HG03439 (cell line): ENCODE measurements around the gene BPHL.
"Not testable (repeated sequence)": the region's sequence is repeated elsewhere in the genome, so short reads cannot be mapped to it uniquely, and the experiment has no call there.

Experiments
- ATAC-seq: cut with Tn5 transposase; IDR thresholded peaks from one replicate; pipeline ENCODE4 v1.9.1; 2021; ENCODE audit warnings: mild to moderate bottlenecking, moderate library complexity; ENCODE audit not compliant: unreplicated experiment

The BPHL gene

DNA sequence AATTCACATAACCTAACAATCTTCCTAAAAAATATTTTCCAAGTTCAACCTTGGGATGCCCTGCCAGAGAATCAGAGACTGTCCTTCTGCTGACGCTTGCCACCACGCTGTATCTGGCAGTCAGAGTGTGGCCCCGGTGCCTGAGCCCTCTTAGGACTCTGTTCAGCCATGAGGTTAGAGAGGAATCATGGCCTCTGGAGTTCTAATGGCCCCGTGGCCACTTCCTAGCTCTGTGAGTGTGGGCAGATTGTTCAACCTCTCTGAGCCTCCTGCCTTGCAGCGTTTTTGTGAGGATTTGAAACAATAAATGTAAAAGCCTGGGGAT lies 2.2 kb downstream of the BPHL start:
- ATAC-seq: no peak

GRCh38 chr6:3122823-3123182 lies 4.3 kb downstream of the BPHL start:
- ATAC-seq: no peak

- no peak for ATAC-seq
These were observed 6.2 kb downstream of the BPHL start for GRCh38 chr6:3124667-3125066.

GRCh38 chr6:3125815-3126214 lies 7.3 kb downstream of the BPHL start:
- no peak for ATAC-seq

DNA sequence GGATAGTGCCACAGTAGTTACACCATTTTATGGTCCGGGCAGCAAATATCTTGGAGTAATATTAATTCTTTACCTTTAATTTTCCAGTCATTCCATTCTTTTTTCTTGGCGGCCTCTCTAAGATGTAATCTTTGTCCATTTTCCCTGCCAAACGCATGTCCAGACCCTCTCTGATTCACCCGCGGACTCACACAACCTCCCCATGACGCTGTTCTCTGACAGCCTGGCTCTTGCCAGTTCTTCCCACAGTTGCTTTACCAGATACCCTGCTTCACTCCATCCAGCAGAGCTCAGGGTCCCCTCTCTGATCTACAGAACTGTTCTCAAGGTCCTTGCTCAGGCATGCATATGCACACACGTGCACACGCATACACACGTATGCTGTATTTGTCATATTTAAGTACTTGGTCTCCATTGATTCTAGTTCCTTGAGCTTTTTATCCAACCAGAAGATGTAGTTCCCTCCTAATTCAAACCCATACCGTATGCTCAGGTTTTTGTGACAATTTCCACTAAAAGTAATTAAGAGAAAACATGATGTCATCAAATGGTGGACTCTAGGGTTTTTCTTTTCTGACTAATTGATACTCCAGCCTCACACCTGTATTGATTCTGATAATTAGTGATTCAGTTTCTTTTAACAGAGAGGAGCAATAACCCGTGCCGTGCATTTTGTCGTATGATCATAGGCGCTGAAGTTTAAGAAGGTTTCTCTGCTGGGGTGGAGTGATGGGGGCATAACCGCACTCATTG lies 10.0 kb downstream of the BPHL start:
- ATAC-seq: no peak

DNA sequence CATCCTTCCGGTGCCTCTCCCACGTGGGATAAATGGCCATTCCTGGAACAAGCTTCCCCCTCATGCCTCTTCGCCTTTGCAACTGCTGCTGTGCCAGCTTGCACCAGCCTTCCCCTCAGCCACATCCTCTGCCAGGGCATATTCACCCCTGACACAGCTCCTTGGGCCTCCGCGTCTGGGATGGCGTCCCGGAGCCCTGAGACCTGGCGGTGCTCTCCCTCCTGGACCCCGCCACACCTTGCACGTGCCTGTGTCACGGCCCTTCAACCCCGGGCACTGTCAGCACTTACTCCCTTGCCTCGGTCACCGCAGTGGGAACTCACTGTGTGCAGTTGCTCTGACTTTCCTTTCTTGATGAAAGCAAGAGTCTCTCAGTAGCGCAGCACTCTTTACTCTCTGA lies 13.2 kb downstream of the BPHL start:
- no peak for ATAC-seq

DNA sequence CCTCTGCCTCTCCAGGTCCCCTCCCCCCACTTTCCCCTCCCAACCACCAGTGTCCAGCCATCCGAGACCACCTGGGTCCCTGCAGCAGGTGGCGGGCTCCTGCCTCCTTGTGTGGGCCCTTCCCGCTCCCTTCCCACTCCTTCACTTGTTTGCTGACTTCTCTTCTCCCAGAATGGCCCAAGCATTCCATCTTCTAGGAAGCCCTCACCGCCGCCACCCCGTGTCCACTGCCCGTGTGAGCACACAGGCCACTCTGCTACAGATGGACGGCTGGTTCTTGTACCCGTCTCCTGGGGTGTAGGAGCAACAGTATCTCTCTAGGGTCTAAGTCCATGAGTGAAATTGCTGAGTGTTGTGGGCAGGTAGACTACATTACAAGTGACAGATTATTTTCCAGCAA lies 15.0 kb downstream of the BPHL start:
- ATAC-seq: no peak

DNA sequence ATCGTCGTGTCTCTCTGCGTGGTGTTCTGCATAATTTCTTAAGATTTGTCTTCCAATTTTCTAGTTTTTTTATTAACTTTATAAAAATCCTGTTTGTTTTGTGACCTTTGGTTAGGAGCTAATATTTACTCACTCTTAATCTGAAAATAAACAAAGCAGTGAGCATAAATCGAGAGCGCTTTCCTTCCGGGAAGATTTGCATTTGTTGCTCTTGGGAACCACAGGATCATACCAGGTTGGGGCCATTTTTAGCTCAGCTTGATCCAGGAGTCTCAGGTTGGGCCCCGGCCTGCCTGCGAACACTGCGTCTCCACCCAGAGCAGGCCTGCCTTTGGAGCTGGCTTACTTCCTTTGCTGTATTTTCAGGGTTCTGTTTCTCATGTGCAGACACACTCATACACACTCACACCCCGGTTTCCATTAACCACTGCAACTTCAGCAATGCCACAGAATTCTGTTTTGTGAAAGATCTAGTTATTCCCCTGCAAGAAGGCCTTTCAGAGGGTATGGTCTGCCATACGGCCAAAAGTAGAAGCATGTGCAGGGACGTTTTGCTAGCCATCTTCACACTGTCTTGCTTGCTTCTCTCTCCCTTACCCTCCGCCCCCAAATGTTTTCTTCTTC lies 17.3 kb downstream of the BPHL start:
- ATAC-seq: no peak

GRCh38 chr6:3136292-3137011 lies 17.9 kb downstream of the BPHL start:
- no peak for ATAC-seq

GRCh38 chr6:3137057-3137777 lies 18.7 kb downstream of the BPHL start:
- no peak for ATAC-seq

DNA sequence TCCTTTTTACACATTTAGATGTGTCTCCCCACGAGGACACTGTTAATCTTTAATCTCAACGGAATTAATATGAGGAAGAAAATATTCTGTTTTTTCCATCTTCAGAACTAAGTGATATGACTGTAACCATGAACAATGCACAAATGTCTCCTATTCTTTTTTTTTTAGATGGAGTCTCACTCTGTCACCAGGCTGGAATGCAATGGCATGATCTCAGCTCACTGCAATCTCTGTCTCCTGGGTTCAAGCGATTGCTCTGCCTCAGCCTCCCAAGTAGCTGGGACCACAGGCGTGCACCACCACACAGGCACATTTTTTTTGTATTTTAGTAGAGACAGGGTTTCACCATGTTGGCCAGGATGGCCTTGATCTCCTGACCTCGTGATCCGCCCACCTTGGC lies 19.4 kb downstream of the BPHL start:
- ATAC-seq: not testable (repeated sequence)

GRCh38 chr6:3138341-3138740 lies 19.8 kb downstream of the BPHL start:
- ATAC-seq: no peak

DNA sequence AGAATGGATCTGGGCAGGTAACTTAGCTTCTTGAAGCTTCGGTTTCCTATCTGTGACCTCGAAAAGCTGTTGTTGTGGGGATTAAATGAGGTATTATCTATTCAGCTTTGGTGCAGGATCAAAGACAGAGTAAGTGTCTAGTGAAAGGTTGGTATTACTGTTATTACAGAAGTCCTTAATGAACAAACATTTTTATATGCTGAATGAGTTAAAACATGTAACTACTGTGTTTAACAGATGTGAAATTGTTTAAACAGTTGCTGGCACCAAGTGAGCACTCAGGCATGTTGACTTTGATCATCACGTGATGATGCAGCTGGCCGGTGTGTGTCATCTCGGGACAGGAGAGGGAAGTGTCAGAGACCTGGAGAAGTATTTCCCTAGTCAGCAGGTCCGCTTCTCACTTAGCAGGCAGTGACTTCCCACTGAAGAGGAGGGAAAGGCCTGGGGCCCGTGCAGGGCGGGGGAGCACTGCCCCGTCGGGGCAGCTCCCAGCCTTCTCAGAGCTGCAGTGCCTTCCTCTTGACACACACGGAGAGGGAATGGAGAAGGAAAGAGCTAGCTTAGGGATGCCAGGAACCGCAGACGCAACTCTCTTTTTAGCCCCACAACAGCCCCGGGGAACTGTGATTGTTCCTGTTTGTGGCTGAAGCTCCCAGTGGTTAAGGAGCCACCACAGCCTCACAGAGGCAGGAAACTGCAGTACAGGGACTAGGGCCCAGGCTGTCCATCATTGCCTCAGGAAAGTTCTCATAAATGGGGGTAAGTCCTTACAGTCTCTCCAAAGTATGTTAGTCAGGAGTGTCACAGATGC lies 20.8 kb downstream of the BPHL start:
- no peak for ATAC-seq

- no peak for ATAC-seq
These were observed 21.7 kb downstream of the BPHL start for GRCh38 chr6:3140201-3140600.

DNA sequence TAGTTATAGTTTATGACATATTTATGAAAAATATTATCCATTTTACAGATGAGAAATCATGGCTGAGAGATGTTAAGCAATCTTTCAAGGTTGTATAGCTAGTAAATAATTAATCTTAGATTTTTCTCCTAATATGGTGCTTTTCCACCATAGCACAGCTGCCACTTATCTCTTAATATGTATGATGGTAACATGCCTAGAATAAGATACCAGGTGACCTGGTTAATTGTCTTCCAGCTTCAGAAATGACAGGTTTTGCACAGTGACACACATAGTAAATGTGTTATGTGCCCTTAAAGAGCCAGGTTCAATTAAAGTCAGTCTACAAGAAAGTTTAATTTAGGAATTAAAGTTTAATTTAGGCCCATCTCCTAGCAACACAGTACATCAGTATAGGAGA lies 24.0 kb downstream of the BPHL start:
- ATAC-seq: no peak

DNA sequence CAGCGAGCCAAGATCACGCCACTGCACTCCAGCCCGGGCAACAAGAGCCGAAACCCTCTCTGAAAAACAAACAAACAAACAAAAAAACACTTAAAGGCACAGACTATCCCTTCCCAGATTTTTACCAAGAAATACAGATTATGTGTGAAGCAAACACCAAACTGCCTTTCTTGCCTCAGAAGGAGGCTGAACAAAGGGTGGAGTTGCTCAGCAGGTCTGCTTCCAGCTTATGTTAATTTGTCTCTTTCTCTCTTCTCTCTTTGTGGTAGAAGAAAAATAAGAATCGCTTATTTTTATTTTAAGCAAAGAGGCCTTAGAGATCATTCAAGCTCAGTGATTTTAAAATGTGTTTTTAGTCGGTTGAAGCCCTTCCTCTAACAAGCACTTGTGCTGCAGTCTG lies 24.6 kb downstream of the BPHL start:
- ATAC-seq: no peak

- ATAC-seq: no peak
These were observed 26.1 kb downstream of the BPHL start for GRCh38 chr6:3144571-3144970.

- no peak for ATAC-seq
These were observed 29.6 kb downstream of the BPHL start for GRCh38 chr6:3147914-3148757.

DNA sequence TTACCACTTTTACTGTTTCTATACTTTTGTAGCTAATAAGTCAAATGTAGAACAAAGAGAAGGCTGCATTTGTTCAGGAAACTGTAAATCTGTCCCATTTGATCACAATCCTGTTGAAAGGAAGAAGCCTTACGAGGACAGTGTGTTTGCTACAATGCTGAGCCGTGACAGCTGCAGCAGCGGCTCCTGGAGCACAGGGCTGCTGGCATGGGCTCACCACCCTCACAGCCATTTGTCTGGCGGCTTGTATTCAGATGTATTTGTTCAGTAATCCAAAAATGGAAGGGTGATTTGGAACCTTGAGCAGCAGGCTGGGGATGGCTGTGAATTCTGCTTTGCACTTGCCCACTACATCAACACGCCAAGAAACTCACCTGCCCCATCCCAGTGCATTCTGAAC lies 33.2 kb downstream of the BPHL start:
- ATAC-seq: no peak

DNA sequence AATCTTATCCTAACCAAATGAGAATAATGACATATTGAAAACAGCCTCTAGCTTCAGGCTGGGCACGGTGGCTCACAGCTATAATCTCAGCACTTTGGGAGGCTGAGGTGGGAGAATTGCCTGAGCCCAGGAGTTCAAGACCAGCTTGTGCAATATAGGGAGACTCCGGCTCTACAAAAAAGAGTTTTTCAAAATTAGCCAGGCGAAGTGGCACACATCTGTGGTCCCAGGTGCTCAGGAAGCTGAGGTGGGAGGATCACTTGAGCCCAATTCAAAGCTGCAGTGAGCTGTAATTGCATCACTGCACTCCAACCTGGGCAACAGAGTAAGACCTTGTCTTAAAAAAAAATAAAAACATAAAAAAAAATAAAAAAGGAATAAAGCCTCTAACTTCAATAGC lies 34.2 kb downstream of the BPHL start:
- ATAC-seq: no peak
